ENCODE data around the gene S100A8.

Gene S100A8

DNA sequence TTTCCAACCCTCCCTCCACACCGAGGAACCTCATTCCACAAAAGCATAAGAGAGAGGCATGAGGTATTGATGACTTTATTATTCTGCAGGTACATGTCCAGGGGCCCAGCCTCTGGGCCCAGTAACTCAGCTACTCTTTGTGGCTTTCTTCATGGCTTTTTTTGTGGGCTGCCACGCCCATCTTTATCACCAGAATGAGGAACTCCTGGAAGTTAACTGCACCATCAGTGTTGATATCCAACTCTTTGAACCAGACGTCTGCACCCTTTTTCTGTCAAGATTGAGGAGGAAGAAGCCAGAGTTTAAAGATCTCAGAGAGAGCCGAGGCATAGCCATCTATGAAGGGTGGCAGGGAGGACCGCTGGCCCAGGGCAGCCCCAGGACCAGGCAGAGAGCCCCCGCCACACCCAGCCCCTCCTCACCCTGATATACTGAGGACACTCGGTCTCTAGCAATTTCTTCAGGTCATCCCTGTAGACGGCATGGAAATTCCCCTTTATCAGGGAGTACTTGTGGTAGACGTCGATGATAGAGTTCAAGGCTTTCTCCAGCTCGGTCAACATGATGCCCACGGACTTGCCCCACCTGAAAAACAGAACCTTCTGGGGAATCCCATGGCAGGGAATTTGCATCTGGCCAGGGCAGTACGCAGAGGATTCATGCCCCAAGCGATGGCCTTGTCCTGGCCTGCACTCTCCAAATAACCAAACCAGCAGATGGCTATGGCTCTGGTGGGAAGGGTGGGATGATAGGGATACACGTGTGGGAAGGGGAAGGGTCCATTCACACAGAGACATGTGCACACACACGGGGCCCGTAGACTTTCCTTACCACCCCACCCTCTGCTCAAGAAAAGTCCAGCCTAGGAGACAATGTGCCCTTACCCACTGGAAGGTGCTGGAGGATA lies 647 bp downstream of the S100A8 start:
- no peaks in the 10 kb centered on the region for H3K79me2 ChIP-seq (ENCODE audit: control insufficient read depth, insufficient read depth, low read length, unreplicated experiment)
- H3K4me3 ChIP-seq (ENCODE audit: low read depth, low read length) = no peak overlapping the region
- H3K27ac ChIP-seq (ENCODE audit: low read depth, low read length) = no peak overlapping the region
- no peaks in the 10 kb centered on the region for H3K4me1 ChIP-seq (ENCODE audit: control insufficient read depth, insufficient read depth, low read length, unreplicated experiment)
- no peaks in the 10 kb centered on the region for H3K36me3 ChIP-seq (ENCODE audit: insufficient read depth, low read length)
- H2AFZ ChIP-seq (ENCODE audit: low read length, unreplicated experiment) = no peak overlapping the region
- H3K27me3 ChIP-seq (ENCODE audit: insufficient read depth, low read length) = peaks cover 59% of the 10 kb centered on the region

- Histone ChIP-seq H3K79me2 (ENCODE audit: control insufficient read depth, insufficient read depth, low read length, unreplicated experiment) (no peaks in the 10 kb centered on the region), H3K4me3 (ENCODE audit: low read depth, low read length) (no peak overlapping the region), H3K27ac (ENCODE audit: low read depth, low read length) (no peak overlapping the region), H2AFZ (ENCODE audit: low read length, unreplicated experiment) (no peak overlapping the region), H3K36me3 (ENCODE audit: insufficient read depth, low read length) (no peaks in the 10 kb centered on the region), H3K27me3 (ENCODE audit: insufficient read depth, low read length) (peaks cover 60% of the 10 kb centered on the region), H3K4me1 (ENCODE audit: control insufficient read depth, insufficient read depth, low read length, unreplicated experiment) (no peaks in the 10 kb centered on the region)
These were observed 1.5 kb downstream of the S100A8 start for GRCh38 chr1:153389401-153389800.

DNA sequence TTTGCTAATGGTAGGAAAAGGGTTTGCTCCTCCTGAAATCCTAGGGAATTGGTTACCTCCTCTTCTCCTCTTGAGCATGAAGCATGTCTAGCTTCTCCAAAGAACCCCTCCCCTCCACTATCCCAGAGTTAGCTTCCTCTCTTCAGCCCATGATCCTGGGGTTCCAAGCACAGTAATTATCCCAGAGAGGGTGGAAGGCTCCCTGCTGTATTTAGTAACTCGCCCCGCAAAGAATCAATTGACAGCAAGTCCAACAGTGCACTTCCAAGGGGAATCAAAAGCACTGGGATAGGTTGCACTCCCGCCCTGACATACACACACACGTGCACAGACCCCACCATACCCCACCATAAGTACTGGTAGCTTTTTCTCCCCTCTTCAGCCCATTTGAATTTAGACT lies 3.1 kb downstream of the S100A8 start:
- Histone ChIP-seq H3K4me3 (ENCODE audit: low read depth, low read length) (no peak overlapping the region), H3K79me2 (ENCODE audit: control insufficient read depth, insufficient read depth, low read length, unreplicated experiment) (no peaks in the 10 kb centered on the region), H3K27me3 (ENCODE audit: insufficient read depth, low read length) (peaks cover 58% of the 10 kb centered on the region), H3K27ac (ENCODE audit: low read depth, low read length) (no peak overlapping the region), H2AFZ (ENCODE audit: low read length, unreplicated experiment) (no peak overlapping the region), H3K36me3 (ENCODE audit: insufficient read depth, low read length) (no peaks in the 10 kb centered on the region), H3K4me1 (ENCODE audit: control insufficient read depth, insufficient read depth, low read length, unreplicated experiment) (no peaks in the 10 kb centered on the region)

- H3K27me3 ChIP-seq (ENCODE audit: insufficient read depth, low read length) = peaks cover 55% of the 10 kb centered on the region
These were observed 3.9 kb downstream of the S100A8 start for GRCh38 chr1:153387001-153387400.

GRCh38 chr1:153386500-153386901 lies 4.4 kb downstream of the S100A8 start:
- H3K27ac ChIP-seq (ENCODE audit: low read depth, low read length) = no peak overlapping the region
- no peaks in the 10 kb centered on the region for H3K4me1 ChIP-seq (ENCODE audit: control insufficient read depth, insufficient read depth, low read length, unreplicated experiment)
- H2AFZ ChIP-seq (ENCODE audit: low read length, unreplicated experiment) = no peak overlapping the region
- H3K36me3 ChIP-seq (ENCODE audit: insufficient read depth, low read length) = no peaks in the 10 kb centered on the region
- H3K4me3 ChIP-seq (ENCODE audit: low read depth, low read length) = no peak overlapping the region
- no peaks in the 10 kb centered on the region for H3K79me2 ChIP-seq (ENCODE audit: control insufficient read depth, insufficient read depth, low read length, unreplicated experiment)
- H3K27me3 ChIP-seq (ENCODE audit: insufficient read depth, low read length) = peaks cover 50% of the 10 kb centered on the region

More at GRCh38 chr1:153387001-153387400, 3.9 kb downstream of the S100A8 start:
- H3K27ac ChIP-seq (ENCODE audit: low read depth, low read length) = no peak overlapping the region
- no peak overlapping the region for H2AFZ ChIP-seq (ENCODE audit: low read length, unreplicated experiment)
- no peak overlapping the region for H3K4me3 ChIP-seq (ENCODE audit: low read depth, low read length)
- no peaks in the 10 kb centered on the region for H3K4me1 ChIP-seq (ENCODE audit: control insufficient read depth, insufficient read depth, low read length, unreplicated experiment)
- no peaks in the 10 kb centered on the region for H3K36me3 ChIP-seq (ENCODE audit: insufficient read depth, low read length)
- no peaks in the 10 kb centered on the region for H3K79me2 ChIP-seq (ENCODE audit: control insufficient read depth, insufficient read depth, low read length, unreplicated experiment)

DNA sequence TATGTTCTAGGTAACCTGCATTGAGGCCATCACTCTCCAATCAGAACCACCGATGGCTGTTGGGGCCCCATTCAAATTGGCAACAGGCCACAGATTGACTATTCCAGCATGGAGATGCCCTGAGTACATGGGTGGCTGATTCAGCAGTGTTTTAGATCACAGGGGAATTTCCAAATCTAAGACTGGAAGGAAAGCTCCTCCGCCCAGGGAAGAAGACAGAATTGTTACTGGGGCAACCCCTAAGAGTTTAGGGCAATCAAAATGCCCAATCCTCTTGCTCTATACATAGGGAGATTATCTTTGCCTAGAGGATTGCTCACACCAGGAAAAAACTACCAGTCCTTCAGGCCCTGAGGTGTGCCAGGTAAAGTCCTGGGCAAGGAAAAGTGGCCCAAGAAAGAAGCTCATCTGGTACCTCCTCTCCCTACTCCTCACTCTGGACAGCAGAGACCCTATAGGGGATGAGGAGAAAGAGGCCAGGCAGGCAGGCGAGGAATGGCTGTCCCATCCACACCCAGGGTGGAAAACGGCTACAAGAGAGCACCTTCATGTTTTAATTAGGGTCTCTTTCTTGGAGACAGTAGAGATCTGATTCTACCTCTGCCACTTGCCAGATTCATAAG lies 5.8 kb downstream of the S100A8 start:
- peaks cover 41% of the 10 kb centered on the region for H3K27me3 ChIP-seq (ENCODE audit: insufficient read depth, low read length)
- no peak overlapping the region for H3K27ac ChIP-seq (ENCODE audit: low read depth, low read length)
- H3K4me3 ChIP-seq (ENCODE audit: low read depth, low read length) = no peak overlapping the region
- no peak overlapping the region for H2AFZ ChIP-seq (ENCODE audit: low read length, unreplicated experiment)
- H3K79me2 ChIP-seq (ENCODE audit: control insufficient read depth, insufficient read depth, low read length, unreplicated experiment) = no peaks in the 10 kb centered on the region
- H3K4me1 ChIP-seq (ENCODE audit: control insufficient read depth, insufficient read depth, low read length, unreplicated experiment) = no peaks in the 10 kb centered on the region
- no peaks in the 10 kb centered on the region for H3K36me3 ChIP-seq (ENCODE audit: insufficient read depth, low read length)

GRCh38 chr1:153380711-153381110 lies 10.2 kb downstream of the S100A8 start:
- Histone ChIP-seq H3K27ac (ENCODE audit: low read depth, low read length) (no peak overlapping the region), H3K4me1 (ENCODE audit: control insufficient read depth, insufficient read depth, low read length, unreplicated experiment) (no peaks in the 10 kb centered on the region), H3K36me3 (ENCODE audit: insufficient read depth, low read length) (no peaks in the 10 kb centered on the region), H3K27me3 (ENCODE audit: insufficient read depth, low read length) (peaks cover 46% of the 10 kb centered on the region), H3K79me2 (ENCODE audit: control insufficient read depth, insufficient read depth, low read length, unreplicated experiment) (no peaks in the 10 kb centered on the region), H2AFZ (ENCODE audit: low read length, unreplicated experiment) (no peak overlapping the region), H3K4me3 (ENCODE audit: low read depth, low read length) (no peak overlapping the region)

GRCh38 chr1:153379591-153379990 lies 11.3 kb downstream of the S100A8 start:
- no peak overlapping the region for H3K4me3 ChIP-seq (ENCODE audit: low read depth, low read length)
- H3K36me3 ChIP-seq (ENCODE audit: insufficient read depth, low read length) = no peaks in the 10 kb centered on the region
- H3K79me2 ChIP-seq (ENCODE audit: control insufficient read depth, insufficient read depth, low read length, unreplicated experiment) = no peaks in the 10 kb centered on the region
- H3K4me1 ChIP-seq (ENCODE audit: control insufficient read depth, insufficient read depth, low read length, unreplicated experiment) = no peaks in the 10 kb centered on the region
- H3K27ac ChIP-seq (ENCODE audit: low read depth, low read length) = no peak overlapping the region
- H3K27me3 ChIP-seq (ENCODE audit: insufficient read depth, low read length) = peaks cover 36% of the 10 kb centered on the region; the same call in 1 of the 2 replicates
- no peak overlapping the region for H2AFZ ChIP-seq (ENCODE audit: low read length, unreplicated experiment)

- no peaks in the 10 kb centered on the region for H3K79me2 ChIP-seq (ENCODE audit: control insufficient read depth, insufficient read depth, low read length, unreplicated experiment)
- H3K27ac ChIP-seq (ENCODE audit: low read depth, low read length) = no peak within 1 kb of the TSS
- no peaks in the 10 kb centered on the region for H3K4me1 ChIP-seq (ENCODE audit: control insufficient read depth, insufficient read depth, low read length, unreplicated experiment)
- no peak within 1 kb of the TSS for H2AFZ ChIP-seq (ENCODE audit: low read length, unreplicated experiment)
- H3K36me3 ChIP-seq (ENCODE audit: insufficient read depth, low read length) = no peaks in the 10 kb centered on the region
- H3K27me3 ChIP-seq (ENCODE audit: insufficient read depth, low read length) = peaks cover 56% of the 10 kb centered on the region
- H3K4me3 ChIP-seq (ENCODE audit: low read depth, low read length) = no peak within 1 kb of the TSS
These were observed 15.4 kb downstream of the S100A8 start, which contains the start of gene S100A12 for GRCh38 chr1:153375511-153375910. TSS of gene S100A12 (minus strand) at chr1:153375621. CDS start at chr1:153374592, 1,029 bp downstream.

GRCh38 chr1:153374071-153374470 lies 16.8 kb downstream of the S100A8 start:
- Histone ChIP-seq H3K36me3 (ENCODE audit: insufficient read depth, low read length) (no peaks in the 10 kb centered on the region), H3K79me2 (ENCODE audit: control insufficient read depth, insufficient read depth, low read length, unreplicated experiment) (no peaks in the 10 kb centered on the region), H3K4me1 (ENCODE audit: control insufficient read depth, insufficient read depth, low read length, unreplicated experiment) (no peaks in the 10 kb centered on the region), H3K27ac (ENCODE audit: low read depth, low read length) (no peak overlapping the region), H3K27me3 (ENCODE audit: insufficient read depth, low read length) (peaks cover 66% of the 10 kb centered on the region), H2AFZ (ENCODE audit: low read length, unreplicated experiment) (no peak overlapping the region), H3K4me3 (ENCODE audit: low read depth, low read length) (no peak overlapping the region)

GRCh38 chr1:153372571-153372970 lies 18.3 kb downstream of the S100A8 start:
- no peak overlapping the region for H3K27ac ChIP-seq (ENCODE audit: low read depth, low read length)
- no peak overlapping the region for H3K4me3 ChIP-seq (ENCODE audit: low read depth, low read length)
- no peak overlapping the region for H2AFZ ChIP-seq (ENCODE audit: low read length, unreplicated experiment)
- peaks cover 54% of the 10 kb centered on the region for H3K27me3 ChIP-seq (ENCODE audit: insufficient read depth, low read length)
- H3K79me2 ChIP-seq (ENCODE audit: control insufficient read depth, insufficient read depth, low read length, unreplicated experiment) = no peaks in the 10 kb centered on the region
- no peaks in the 10 kb centered on the region for H3K36me3 ChIP-seq (ENCODE audit: insufficient read depth, low read length)
- no peaks in the 10 kb centered on the region for H3K4me1 ChIP-seq (ENCODE audit: control insufficient read depth, insufficient read depth, low read length, unreplicated experiment)

Data from ACC112 (cell line).